ENCODE data around the gene GRM7. TPM values are rescaled to one million over a fixed set of nuclear protein-coding genes. Genes with fewer than 3 reads are reported as not detected.
A peak's percentile ranks its signal among the peaks of the same experiment; 100 is the strongest.

Gene GRM7
- total and polyA plus RNA-seq, 4 donors, result 0.08 to 0.33 TPM; not detected in 2

- TF ChIP-seq, protein P1, sequence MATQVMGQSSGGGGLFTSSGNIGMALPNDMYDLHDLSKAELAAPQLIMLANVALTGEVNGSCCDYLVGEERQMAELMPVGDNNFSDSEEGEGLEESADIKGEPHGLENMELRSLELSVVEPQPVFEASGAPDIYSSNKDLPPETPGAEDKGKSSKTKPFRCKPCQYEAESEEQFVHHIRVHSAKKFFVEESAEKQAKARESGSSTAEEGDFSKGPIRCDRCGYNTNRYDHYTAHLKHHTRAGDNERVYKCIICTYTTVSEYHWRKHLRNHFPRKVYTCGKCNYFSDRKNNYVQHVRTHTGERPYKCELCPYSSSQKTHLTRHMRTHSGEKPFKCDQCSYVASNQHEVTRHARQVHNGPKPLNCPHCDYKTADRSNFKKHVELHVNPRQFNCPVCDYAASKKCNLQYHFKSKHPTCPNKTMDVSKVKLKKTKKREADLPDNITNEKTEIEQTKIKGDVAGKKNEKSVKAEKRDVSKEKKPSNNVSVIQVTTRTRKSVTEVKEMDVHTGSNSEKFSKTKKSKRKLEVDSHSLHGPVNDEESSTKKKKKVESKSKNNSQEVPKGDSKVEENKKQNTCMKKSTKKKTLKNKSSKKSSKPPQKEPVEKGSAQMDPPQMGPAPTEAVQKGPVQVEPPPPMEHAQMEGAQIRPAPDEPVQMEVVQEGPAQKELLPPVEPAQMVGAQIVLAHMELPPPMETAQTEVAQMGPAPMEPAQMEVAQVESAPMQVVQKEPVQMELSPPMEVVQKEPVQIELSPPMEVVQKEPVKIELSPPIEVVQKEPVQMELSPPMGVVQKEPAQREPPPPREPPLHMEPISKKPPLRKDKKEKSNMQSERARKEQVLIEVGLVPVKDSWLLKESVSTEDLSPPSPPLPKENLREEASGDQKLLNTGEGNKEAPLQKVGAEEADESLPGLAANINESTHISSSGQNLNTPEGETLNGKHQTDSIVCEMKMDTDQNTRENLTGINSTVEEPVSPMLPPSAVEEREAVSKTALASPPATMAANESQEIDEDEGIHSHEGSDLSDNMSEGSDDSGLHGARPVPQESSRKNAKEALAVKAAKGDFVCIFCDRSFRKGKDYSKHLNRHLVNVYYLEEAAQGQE (IDR thresholded peaks at IDR 0.05), result no peak
- TF ChIP-seq EGR1 (IDR thresholded peaks at IDR 0.05; ENCODE audit: low read depth in 2 of 2), result no peak
- TF ChIP-seq FOXA1 (IDR thresholded peaks at IDR 0.05), result no peak
- TF ChIP-seq GABPA (IDR thresholded peaks at IDR 0.05 in 1 of 2, conservative IDR thresholded peaks at IDR 0.05 in 1 of 2), result no peak
Measured at GRCh38 chr3:7307410-7307809, 446.5 kb downstream of the GRM7 start (continued).

- TF ChIP-seq NR2F2 (IDR thresholded peaks at IDR 0.05), result peak; percentile 16
- TF ChIP-seq CTCF (IDR thresholded peaks at IDR 0.05; ENCODE audit: low read depth, low read length, missing input control), result no peak
- TF ChIP-seq HNF4G (IDR thresholded peaks at IDR 0.05), result no peak
- TF ChIP-seq EGR1 (IDR thresholded peaks at IDR 0.05; ENCODE audit: low read depth in 2 of 2), result no peak
- TF ChIP-seq, protein P1 (IDR thresholded peaks at IDR 0.05), result no peak
- TF ChIP-seq FOXA2 (IDR thresholded peaks at IDR 0.05), result no peak
- TF ChIP-seq FOXA1 (IDR thresholded peaks at IDR 0.05), result no peak
- TF ChIP-seq RXRA (IDR thresholded peaks at IDR 0.05), result peak; percentile 53 to 78
- TF ChIP-seq ATF3 (IDR thresholded peaks at IDR 0.05), result no peak
- no peak for TF ChIP-seq YY1 (IDR thresholded peaks at IDR 0.05)
- no peak for TF ChIP-seq MAX (IDR thresholded peaks at IDR 0.05)
- TF ChIP-seq HNF4A (conservative IDR thresholded peaks at IDR 0.05), result no peak
- Histone ChIP-seq H3K9me3 (ENCODE audit: control insufficient read depth in 4 of 4, low read length in 3 of 4) (no peaks in the 10 kb centered on the region), H3K4me1 (ENCODE audit: control insufficient read depth in 4 of 4, insufficient read depth in 4 of 4, low read length in 3 of 4) (no peaks in the 10 kb centered on the region), H3K9ac (ENCODE audit: low read depth in 1 of 2, low read length in 2 of 2) (no peak overlapping the region), H3K27me3 (ENCODE audit: control insufficient read depth in 4 of 4, insufficient read depth in 4 of 4, low read length in 3 of 4) (no peaks in the 10 kb centered on the region), H3K27ac (ENCODE audit: low read depth in 1 of 2, low read length in 2 of 2) (no peak overlapping the region), H3K4me3 (ENCODE audit: low read depth in 1 of 3, low read length in 3 of 3) (no peak overlapping the region), H3K36me3 (ENCODE audit: control insufficient read depth in 4 of 4, insufficient read depth in 3 of 4, low read depth in 1 of 4, low read length in 3 of 4) (no peaks in the 10 kb centered on the region)
- WGBS, result 51% methylated on average over 3 of the region's 3 CpGs
- no peak for DNase-seq (ENCODE audit: low spot score)
Measured at GRCh38 chr3:7309641-7310102, 448.8 kb downstream of the GRM7 start.

Data from liver (tissue), 9 donors.